HG03039 (cell line): ENCODE data around the gene RFX3.

Experiments used
- ATAC-seq: cut with Tn5 transposase; IDR thresholded peaks from one replicate; pipeline ENCODE4 v1.9.1; 2021; ENCODE audit warnings: mild to moderate bottlenecking, moderate library complexity; ENCODE audit not compliant: unreplicated experiment

RFX3 gene

GRCh38 chr9:3514786-3515185 lies 11.0 kb downstream of the RFX3 start:
- no peak for ATAC-seq

- ATAC-seq: no peak
Observed at GRCh38 chr9:3513265-3513818, 12.5 kb downstream of the RFX3 start.

- no peak for ATAC-seq
Observed at GRCh38 chr9:3511551-3511950, 14.2 kb downstream of the RFX3 start.

GRCh38 chr9:3510796-3511195 lies 15.0 kb downstream of the RFX3 start:
- ATAC-seq: no peak

- ATAC-seq: no peak
Observed at GRCh38 chr9:3509926-3510325, 15.9 kb downstream of the RFX3 start.

GRCh38 chr9:3508521-3509291 lies 17.1 kb downstream of the RFX3 start:
- ATAC-seq: no peak

- ATAC-seq: no peak
Observed at GRCh38 chr9:3508078-3508431, 17.7 kb downstream of the RFX3 start.

- ATAC-seq: peak; percentile 44
Observed at GRCh38 chr9:3507395-3508077, 18.3 kb downstream of the RFX3 start.

GRCh38 chr9:3506164-3506563 lies 19.6 kb downstream of the RFX3 start:
- ATAC-seq: no peak

- ATAC-seq: no peak
Observed at GRCh38 chr9:3502560-3503398, 23.0 kb downstream of the RFX3 start.

GRCh38 chr9:3500044-3500443 lies 25.8 kb downstream of the RFX3 start:
- no peak for ATAC-seq

GRCh38 chr9:3498691-3499090 lies 27.1 kb downstream of the RFX3 start:
- ATAC-seq: no peak

GRCh38 chr9:3497857-3498256 lies 27.9 kb downstream of the RFX3 start:
- ATAC-seq: no peak

GRCh38 chr9:3497401-3497800 lies 28.4 kb downstream of the RFX3 start:
- ATAC-seq: no peak

- no peak for ATAC-seq
Observed at GRCh38 chr9:3495855-3496254, 29.9 kb downstream of the RFX3 start.

- no peak for ATAC-seq
Observed at GRCh38 chr9:3492214-3492613, 33.6 kb downstream of the RFX3 start.

- ATAC-seq: no peak
Observed at GRCh38 chr9:3491450-3491849, 34.4 kb downstream of the RFX3 start.

- ATAC-seq: no peak
Observed at GRCh38 chr9:3490957-3491356, 34.8 kb downstream of the RFX3 start.

- no peak for ATAC-seq
Observed at GRCh38 chr9:3482578-3482977, 43.2 kb downstream of the RFX3 start.

GRCh38 chr9:3480353-3480655 lies 45.5 kb downstream of the RFX3 start:
- ATAC-seq: no peak

- ATAC-seq: no peak
Observed at GRCh38 chr9:3479514-3480352, 46.1 kb downstream of the RFX3 start.
